GM12878 (cell line): ENCODE data around the gene FBXL17. TPM values are rescaled to one million over a fixed set of nuclear protein-coding genes. Genes with fewer than 3 reads are reported as not detected.

Source experiments
- ATAC-seq: fragments of 200-7000 bp; cut with Tn5 transposase; 3 replicates; pipeline ENCODE4 v1.9.1; 2020; ENCODE audit warnings: mild to moderate bottlenecking, moderate library complexity
- BruUV-seq: library from RNA; stranded (reverse); fragments of 400-500 nt; replicated peaks from 2 replicates; lab custom pipeline; 2021; lab: Mats Ljungman, UMichigan
- CTCF ChIA-PET: fragments of 300-600 bp; sonication (Branson Sonifier 250); formaldehyde crosslinking; extraction: SDS; loops from one replicate; lab custom pipeline; 2021; ENCODE audit warnings: inconsistent platforms; lab: Yijun Ruan, JAX
- POLR2A ChIA-PET: fragments of 350-600 bp; formaldehyde crosslinking; extraction: SDS; loops from one replicate; lab custom pipeline; 2021; ENCODE audit warnings: inconsistent platforms; lab: Charles Lee
- RAD21 ChIA-PET: fragments of 300-600 bp; sonication (Branson Sonifier 250); formaldehyde crosslinking; loops from one replicate; lab custom pipeline; 2023; ENCODE audit warnings: antibody characterized with exemption; ENCODE audit not compliant: unreplicated experiment; lab: Charles Lee
- SMC1A ChIA-PET: fragments of 300-600 bp; sonication (Branson Sonifier 250); formaldehyde crosslinking; loops from one replicate; lab custom pipeline; 2023; ENCODE audit not compliant: unreplicated experiment, uncharacterized antibody; lab: Charles Lee
- DNase-seq: peaks from one replicate; pipeline ENCODE4 v3.0.0-alpha.2; 2011; ENCODE audit warnings: low read depth, low spot score
- FAIRE-seq: peaks from 3 replicates; lab custom pipeline; 2011; peaks lifted over from hg19 to GRCh38; lab: Jason Lieb, UNC
- H2AFZ ChIP-seq: 2 replicates; pipeline ENCODE4 v1.6.0; 2011; ENCODE audit warnings: low read depth, low read length, control low read depth; ENCODE audit not compliant: control insufficient read depth
- H3K27ac ChIP-seq: 2 replicates; pipeline ENCODE4 v1.5.1; 2011; ENCODE audit warnings: control low read depth; ENCODE audit not compliant: control insufficient read depth, insufficient read depth
- H3K27me3 ChIP-seq, 2 experiments: replicated peaks in 1 of 2; 2 replicates each; pipeline versions ENCODE4 v1.6.0 to v1.6.1; 2011; ENCODE audit warnings: low read length in 1 of 2; ENCODE audit not compliant: control insufficient read depth in 2 of 2, insufficient read depth in 2 of 2
- H3K36me3 ChIP-seq, 2 experiments: 2 replicates each; pipeline ENCODE4 v1.5.1; 2011; ENCODE audit warnings: low read length in 1 of 2; ENCODE audit not compliant: control insufficient read depth in 2 of 2, insufficient read depth in 2 of 2
- H3K4me1 ChIP-seq: 2 replicates; pipeline ENCODE4 v1.6.1; 2011; ENCODE audit warnings: mild to moderate bottlenecking, low read length, moderate library complexity, mixed read lengths; ENCODE audit not compliant: control insufficient read depth, insufficient read depth
- H3K4me2 ChIP-seq: 2 replicates; pipeline ENCODE4 v1.6.0; 2011; ENCODE audit warnings: control low read depth; ENCODE audit not compliant: control insufficient read depth, insufficient read depth
- H3K4me3 ChIP-seq: fragments of 200-600 bp; sonication (generic); 2 replicates; pipeline ENCODE4 v1.5.1; 2016
- H3K79me2 ChIP-seq: 2 replicates; pipeline ENCODE4 v1.6.0; 2011; ENCODE audit warnings: low read length; ENCODE audit not compliant: control insufficient read depth, insufficient read depth
- H3K9ac ChIP-seq: 2 replicates; pipeline ENCODE4 v1.8.0; 2011; ENCODE audit warnings: low read length, control low read depth, mixed read lengths; ENCODE audit not compliant: control insufficient read depth, insufficient read depth
- H3K9me3 ChIP-seq: replicated peaks from 3 replicates; pipeline ENCODE4 v1.5.1; 2011; ENCODE audit warnings: mild to moderate bottlenecking, low read length; ENCODE audit not compliant: control insufficient read depth, insufficient read depth
- H4K20me1 ChIP-seq: 2 replicates; pipeline ENCODE4 v1.6.0; 2011; ENCODE audit not compliant: control insufficient read depth, insufficient read depth
- BHLHE40 ChIP-seq, 2 experiments: fragments of 450-650 bp in 1 of 2; IDR thresholded peaks; 2 replicates each; pipeline ENCODE4 v1.6.1; 2011 to 2017; ENCODE audit warnings: low read depth in 2 of 2, borderline replicate concordance in 1 of 2, improper control_type of control experiment in 1 of 2, low read length in 1 of 2, mild to moderate bottlenecking in 1 of 2
- HDGF ChIP-seq: fragments of 450-650 bp; IDR thresholded peaks from 2 replicates; pipeline ENCODE4 v1.6.1; 2016; ENCODE audit warnings: antibody characterized with exemption
- KDM1A ChIP-seq: fragments of 200-600 bp; sonication (generic); IDR thresholded peaks from 2 replicates; pipeline ENCODE4 v1.6.1; 2016; ENCODE audit warnings: borderline replicate concordance
- LARP7 ChIP-seq: fragments of 450-650 bp; IDR thresholded peaks from 2 replicates; pipeline ENCODE4 v1.6.1; 2017; ENCODE audit warnings: mild to moderate bottlenecking
- NFIC ChIP-seq: IDR thresholded peaks from 2 replicates; pipeline ENCODE4 v1.6.1; 2012; ENCODE audit warnings: low read depth, mild to moderate bottlenecking, inconsistent platforms, low read length, moderate library complexity
- NFYB ChIP-seq: IDR thresholded peaks from 2 replicates; pipeline ENCODE4 v1.6.1; 2011; ENCODE audit warnings: low read depth, mild to moderate bottlenecking, low read length, improper control_type of control experiment, moderate library complexity; ENCODE audit not compliant: insufficient read depth
- NR2C1 ChIP-seq: fragments of 450-650 bp; IDR thresholded peaks from 2 replicates; pipeline ENCODE4 v1.6.1; 2017; ENCODE audit warnings: antibody characterized with exemption, mild to moderate bottlenecking, moderate library complexity
- RBBP5 ChIP-seq: fragments of 200-600 bp; sonication (generic); conservative IDR thresholded peaks from 2 replicates; pipeline ENCODE4 v1.6.1; 2016
- SMC3 ChIP-seq: IDR thresholded peaks from 2 replicates; pipeline ENCODE4 v1.6.1; 2011; ENCODE audit warnings: low read length, improper control_type of control experiment, borderline replicate concordance
- SUZ12 ChIP-seq: fragments of 200-600 bp; sonication (generic); IDR thresholded peaks from one replicate; pipeline ENCODE4 v1.6.1; 2018; ENCODE audit warnings: antibody characterized with exemption, mild to moderate bottlenecking; ENCODE audit not compliant: unreplicated experiment
- WGBS: methylation state at CpG from one replicate; pipeline ENCODE4 v1.1.6; 2016; ENCODE audit warnings: low lambda C conversion rate; ENCODE audit not compliant: insufficient replicate concordance, insufficient coverage; ENCODE audit errors: missing lambda C conversion rate; 5-methylcytosine and 5-hydroxymethylcytosine counted together
- in situ Hi-C: fragments of 300-500 bp; cut with MboI; formaldehyde crosslinking; loops from 9 replicates; pipeline ENCODE4 v1.14.3; 2018; ENCODE audit warnings: mixed read lengths
- intact Hi-C: fragments of 100-400 bp; cut with micrococcal nuclease; formaldehyde crosslinking; loops from one replicate; pipeline ENCODE4 v1.14.2; 2022; ENCODE audit not compliant: unreplicated experiment
- polyA plus RNA-seq, 11 experiments: library from polyadenylated mRNA; depleted of rRNA in 4 of 11; unstranded in 6 of 11; stranded (reverse) in 5 of 11; fragments of >200 nt; fragmentation: Nextera tagmentation in 4 of 11; fragmentation: Illumina TruSeq in 1 of 11; extraction: Ambion mirVana in 4 of 11; extraction: Trizol in 1 of 11; gene quantifications; 1 replicate in 1 of 11; 2 replicates in 10 of 11; pipeline versions ENCODE4 v1.2.1 to v1.2.3, GENCODE V29; 2011 to 2016; ENCODE audit warnings: inconsistent platforms in 2 of 11, missing spikeins in 2 of 11, low read depth in 1 of 11
- total RNA-seq, 4 experiments: library from RNA; depleted of rRNA in 3 of 4; stranded (reverse); fragments of >200 nt in 3 of 4; fragmentation: Illumina TruSeq in 1 of 4; extraction: Trizol in 1 of 4; gene quantifications; 2 replicates each; pipeline versions ENCODE4 v1.2.1 to v1.2.3, GENCODE V29; 2013 to 2021
- TF ChIP-seq, protein P1 (sequence below): IDR thresholded peaks from 2 replicates; pipeline ENCODE4 v1.6.1; 2011; ENCODE audit warnings: low read depth, mild to moderate bottlenecking, low read length, moderate library complexity, borderline replicate concordance; ENCODE audit errors: extremely low read depth
- TF ChIP-seq, protein P2 (sequence below): IDR thresholded peaks from 2 replicates; pipeline ENCODE4 v1.6.1; 2011; ENCODE audit warnings: mild to moderate bottlenecking, low read depth, low read length, moderate library complexity; ENCODE audit not compliant: insufficient replicate concordance
- TF ChIP-seq, protein P3 (sequence below): fragments of 450-650 bp; IDR thresholded peaks from 2 replicates; pipeline ENCODE4 v1.6.1; 2014; ENCODE audit warnings: mild to moderate bottlenecking

FBXL17 gene
- total and polyA plus RNA-seq, 10 of the 15 experiments (the other 5 are each of a cell fraction or from before 2014, with no cell fraction given) = 0.88 to 9.0 (median 4.4) TPM

DNA sequence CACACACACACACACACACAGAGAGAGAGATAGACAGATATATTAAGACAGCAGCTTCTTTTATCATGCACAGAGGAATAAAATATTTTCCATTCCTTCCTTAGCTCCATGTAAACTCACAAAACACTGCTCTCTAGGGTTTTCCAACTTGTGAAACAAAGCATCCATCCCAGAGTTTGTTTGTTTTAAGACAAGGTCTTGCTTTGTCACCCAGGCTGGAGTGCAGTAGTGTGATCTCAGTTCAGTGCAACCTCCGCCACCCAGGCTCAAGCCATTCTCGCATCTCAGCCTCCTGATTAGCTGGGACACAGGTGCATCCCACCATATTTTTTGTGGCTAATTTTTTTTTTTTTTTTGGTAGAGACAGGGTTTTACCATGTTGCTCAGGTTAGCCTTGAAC is 298.7 kb downstream of the FBXL17 start:
- WGBS = 89% methylated on average over 2 of the region's 2 CpGs
- ChIA-PET CTCF (no interaction called here), POLR2A (no interaction called here), SMC1A (interaction anchor here (2.0 kb wide), 1 partner anchor 13 kb away, joined by 5 read pairs; no protein-coding TSS in a partner anchor), RAD21 (no interaction called here)
- Histone ChIP-seq H3K27ac (no peak overlapping the region), H2AFZ (no peak overlapping the region), H3K27me3 (no peaks in the 10 kb centered on the region), H3K79me2 (no peaks in the 10 kb centered on the region), H3K36me3 (no peaks in the 10 kb centered on the region), H3K4me3 (no peak overlapping the region), H3K9ac (no peak overlapping the region), H4K20me1 (no peaks in the 10 kb centered on the region), H3K4me2 (no peak overlapping the region), H3K9me3 (no peaks in the 10 kb centered on the region), H3K4me1 (no peaks in the 10 kb centered on the region)
- ATAC-seq (no peak), DNase-seq (no peak), FAIRE-seq (no peak)
- BruUV-seq = no TSS peak
- TF ChIP-seq LARP7 = no peak
- TF ChIP-seq, protein P1, sequence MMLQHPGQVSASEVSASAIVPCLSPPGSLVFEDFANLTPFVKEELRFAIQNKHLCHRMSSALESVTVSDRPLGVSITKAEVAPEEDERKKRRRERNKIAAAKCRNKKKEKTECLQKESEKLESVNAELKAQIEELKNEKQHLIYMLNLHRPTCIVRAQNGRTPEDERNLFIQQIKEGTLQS = no peak
- TF ChIP-seq, protein P2, sequence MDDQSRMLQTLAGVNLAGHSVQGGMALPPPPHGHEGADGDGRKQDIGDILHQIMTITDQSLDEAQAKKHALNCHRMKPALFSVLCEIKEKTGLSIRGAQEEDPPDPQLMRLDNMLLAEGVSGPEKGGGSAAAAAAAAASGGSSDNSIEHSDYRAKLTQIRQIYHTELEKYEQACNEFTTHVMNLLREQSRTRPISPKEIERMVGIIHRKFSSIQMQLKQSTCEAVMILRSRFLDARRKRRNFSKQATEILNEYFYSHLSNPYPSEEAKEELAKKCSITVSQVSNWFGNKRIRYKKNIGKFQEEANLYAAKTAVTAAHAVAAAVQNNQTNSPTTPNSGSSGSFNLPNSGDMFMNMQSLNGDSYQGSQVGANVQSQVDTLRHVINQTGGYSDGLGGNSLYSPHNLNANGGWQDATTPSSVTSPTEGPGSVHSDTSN = no peak
- no peak for TF ChIP-seq SUZ12
- no peak for TF ChIP-seq BHLHE40 (IDR thresholded peaks at IDR 0.05; ENCODE audit: borderline replicate concordance in 1 of 2, low read depth in 2 of 2, low read length in 1 of 2)
- TF ChIP-seq RBBP5 = no peak
- no peak for TF ChIP-seq NFYB
- TF ChIP-seq, protein P3, sequence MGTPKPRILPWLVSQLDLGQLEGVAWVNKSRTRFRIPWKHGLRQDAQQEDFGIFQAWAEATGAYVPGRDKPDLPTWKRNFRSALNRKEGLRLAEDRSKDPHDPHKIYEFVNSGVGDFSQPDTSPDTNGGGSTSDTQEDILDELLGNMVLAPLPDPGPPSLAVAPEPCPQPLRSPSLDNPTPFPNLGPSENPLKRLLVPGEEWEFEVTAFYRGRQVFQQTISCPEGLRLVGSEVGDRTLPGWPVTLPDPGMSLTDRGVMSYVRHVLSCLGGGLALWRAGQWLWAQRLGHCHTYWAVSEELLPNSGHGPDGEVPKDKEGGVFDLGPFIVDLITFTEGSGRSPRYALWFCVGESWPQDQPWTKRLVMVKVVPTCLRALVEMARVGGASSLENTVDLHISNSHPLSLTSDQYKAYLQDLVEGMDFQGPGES = no peak
- no peak for TF ChIP-seq SMC3
- no peak for TF ChIP-seq HDGF
- no peak for TF ChIP-seq NR2C1
- TF ChIP-seq NFIC = no peak
- TF ChIP-seq KDM1A = no peak
- in situ Hi-C loops = no loop called here
- intact Hi-C loops = no loop called here
